Body of pancreas (tissue), 4 donors: ENCODE data around the gene GPC4. TPM values are rescaled to one million over a fixed set of nuclear protein-coding genes. Genes with fewer than 3 reads are reported as not detected.

Experiments
- ATAC-seq: fragments of 150-250 bp; one replicate; pipeline ENCODE4 v1.9.1; 2016
- DNase-seq, 4 donors: peaks; one replicate each; pipeline ENCODE4 v3.0.0-alpha.2; 2019
- H3K27ac ChIP-seq, 4 donors: fragments of 200-600 bp; sonication (generic); 1 replicate in 3 of 4; 2 replicates in 1 of 4; pipeline versions ENCODE4 v1.5.1 to v1.6.1; 2016 to 2019; ENCODE audit warnings: mild to moderate bottlenecking in 1 of 4, mixed read lengths in 1 of 4, moderate library complexity in 1 of 4
- H3K27me3 ChIP-seq, 2 donors: fragments of 200-600 bp; sonication (generic); one replicate each; pipeline ENCODE4 v1.6.0; 2016; ENCODE audit warnings: mild to moderate bottlenecking in 1 of 2
- H3K36me3 ChIP-seq, 2 donors: fragments of 200-600 bp; sonication (generic); replicated peaks in 1 of 2; 2 replicates each; pipeline ENCODE4 v1.5.1; 2016; ENCODE audit warnings: low read depth in 2 of 2; ENCODE audit not compliant: insufficient read depth in 1 of 2
- H3K4me1 ChIP-seq: fragments of 200-600 bp; sonication (generic); one replicate; pipeline ENCODE4 v1.6.0; 2016
- H3K4me3 ChIP-seq, 2 donors: fragments of 200-600 bp; sonication (generic); 1 replicate in 1 of 2; 2 replicates in 1 of 2; pipeline ENCODE4 v1.5.1; 2016 to 2019
- H3K9me3 ChIP-seq, 3 donors: fragments of 200-600 bp; sonication (generic); 1 replicate in 2 of 3; 2 replicates in 1 of 3; pipeline ENCODE4 v1.5.1; 2016
- CTCF ChIP-seq, 7 experiments: fragments of 450-650 bp in 4 of 7; fragments of 200-600 bp in 3 of 7; sonication (generic) in 3 of 7; IDR thresholded peaks; one replicate each; pipeline ENCODE4 v1.5.1; 2016 to 2019; ENCODE audit warnings: antibody characterized with exemption in 7 of 7
- POLR2A ChIP-seq, 3 donors: fragments of 450-650 bp; IDR thresholded peaks; one replicate each; pipeline ENCODE4 v1.6.1; 2016; ENCODE audit warnings: antibody characterized with exemption in 3 of 3, mild to moderate bottlenecking in 2 of 3
- WGBS, 2 donors: methylation state at CpG; one replicate each; pipeline ENCODE4 v1.1.5; 2017; 5-methylcytosine and 5-hydroxymethylcytosine counted together
- intact Hi-C: fragments of 100-400 bp; cut with DNase I; formaldehyde crosslinking; loops from one replicate; pipeline ENCODE4 v1.15.1; 2023
- total RNA-seq, 2 donors: library from RNA; depleted of rRNA; stranded (reverse); fragments of >200 nt; gene quantifications; one replicate each; pipeline ENCODE4 v1.1.0, GENCODE V29; 2016

Gene GPC4
- total RNA-seq, 2 donors from 2014 or later = 9.3 to 11.2 TPM

- no peak for DNase-seq
- Histone ChIP-seq H3K4me1 (peaks cover 21% of the 10 kb centered on the region), H3K4me3 (no peak overlapping the region), H3K9me3 (no peaks in the 10 kb centered on the region), H3K27me3 (no peaks in the 10 kb centered on the region), H3K36me3 (no peaks in the 10 kb centered on the region), H3K27ac (no peak overlapping the region)
- WGBS, 2 donors = 86% methylated on average over 2 of the region's 2 CpGs; no CpG with 5 or more reads in 1 of the 2 donors
- ATAC-seq = no peak
- intact Hi-C loops = no loop called here
- no peak for TF ChIP-seq POLR2A (IDR thresholded peaks at IDR 0.05)
- no peak for TF ChIP-seq CTCF (IDR thresholded peaks at IDR 0.05)
Observed at GRCh38 chrX:133353233-133353632, 62.1 kb downstream of the GPC4 start.

- ATAC-seq = no peak
- Histone ChIP-seq H3K4me1 (peaks cover 21% of the 10 kb centered on the region), H3K9me3 (no peaks in the 10 kb centered on the region), H3K27ac (no peak overlapping the region), H3K4me3 (no peak overlapping the region), H3K27me3 (no peaks in the 10 kb centered on the region), H3K36me3 (no peaks in the 10 kb centered on the region)
- intact Hi-C loops = no loop called here
- TF ChIP-seq POLR2A (IDR thresholded peaks at IDR 0.05) (no peak), CTCF (IDR thresholded peaks at IDR 0.05) (no peak)
- DNase-seq = peak; percentile 9 to 49 (median 26)
- WGBS, 2 donors = 0 to 8% methylated on average over 1 of the region's 1 CpG
Observed at GRCh38 chrX:133350751-133351150, 64.5 kb downstream of the GPC4 start.

- ATAC-seq (no peak), DNase-seq (no peak)
- Histone ChIP-seq H3K4me3 (no peak overlapping the region), H3K36me3 (no peaks in the 10 kb centered on the region), H3K9me3 (no peaks in the 10 kb centered on the region), H3K4me1 (peaks cover 4% of the 10 kb centered on the region), H3K27ac (no peak overlapping the region), H3K27me3 (no peaks in the 10 kb centered on the region)
- TF ChIP-seq POLR2A (IDR thresholded peaks at IDR 0.05) (no peak), CTCF (IDR thresholded peaks at IDR 0.05) (no peak)
- WGBS, 2 donors = 95 to 100% methylated on average over 3 of the region's 3 CpGs
- intact Hi-C loops = no loop called here
Observed at GRCh38 chrX:133346026-133346425, 69.3 kb downstream of the GPC4 start.

GRCh38 chrX:133339566-133339965 is 75.7 kb downstream of the GPC4 start:
- no peak overlapping the region for H3K4me3 ChIP-seq
- WGBS, 2 donors = 57 to 59% methylated on average over 2 of the region's 2 CpGs
- no peaks in the 10 kb centered on the region for H3K36me3 ChIP-seq
- no peak overlapping the region for H3K27ac ChIP-seq
- no peak for TF ChIP-seq CTCF (IDR thresholded peaks at IDR 0.05)
- TF ChIP-seq POLR2A (IDR thresholded peaks at IDR 0.05) = no peak
- intact Hi-C loops = no loop called here
- DNase-seq (no peak), ATAC-seq (no peak)
- H3K9me3 ChIP-seq = no peaks in the 10 kb centered on the region
- peaks cover 24% of the 10 kb centered on the region for H3K4me1 ChIP-seq
- no peaks in the 10 kb centered on the region for H3K27me3 ChIP-seq

- H3K4me3 ChIP-seq = no peak overlapping the region
- no peaks in the 10 kb centered on the region for H3K27me3 ChIP-seq
- no peaks in the 10 kb centered on the region for H3K36me3 ChIP-seq
- TF ChIP-seq CTCF (IDR thresholded peaks at IDR 0.05) (no peak), POLR2A (IDR thresholded peaks at IDR 0.05) (no peak)
- H3K4me1 ChIP-seq = peaks cover 37% of the 10 kb centered on the region
- H3K27ac ChIP-seq = peak overlapping the region in 3 of 4 donors; percentile 27 to 45 (median 40)
- DNase-seq (peak; percentile 74 to 88 (median 84)), ATAC-seq (peak; percentile 72)
- intact Hi-C loops = no loop called here
- H3K9me3 ChIP-seq = no peaks in the 10 kb centered on the region
- 11 to 15% methylated on average over 2 of the region's 2 CpGs for WGBS, 2 donors
Observed at GRCh38 chrX:133337250-133337649, 78.0 kb downstream of the GPC4 start.
